HG03457 (cell line): ENCODE data around the gene SLC35G3.
"Not testable (repeated sequence)": the region's sequence is repeated elsewhere in the genome, so short reads cannot be mapped to it uniquely, and the experiment has no call there.

Source experiments
- ATAC-seq: cut with Tn5 transposase; IDR thresholded peaks from one replicate; pipeline ENCODE4 v1.9.1; 2021; ENCODE audit warnings: moderate number of reproducible peaks; ENCODE audit not compliant: unreplicated experiment

Gene SLC35G3

DNA sequence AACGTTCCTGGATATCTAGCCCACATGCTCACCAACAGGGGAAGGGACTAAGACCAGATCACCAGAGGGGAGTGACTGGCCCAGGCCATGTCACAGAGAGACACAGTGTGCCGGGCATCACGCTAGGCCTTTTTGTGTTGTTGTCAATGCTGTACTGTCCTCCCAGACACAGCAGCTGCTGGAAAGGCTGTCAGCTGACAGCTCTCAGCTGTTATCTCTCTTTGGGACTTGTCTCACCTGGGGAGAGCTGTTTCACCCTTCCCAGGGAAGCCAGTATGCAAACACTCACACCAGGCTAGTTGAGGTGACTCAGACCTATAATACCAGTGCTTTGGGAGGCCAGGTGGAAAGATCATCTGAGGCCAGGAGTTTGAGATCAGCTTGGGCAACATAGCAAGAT, 27.1 kb downstream of the SLC35G3 start:
- ATAC-seq = no peak

DNA sequence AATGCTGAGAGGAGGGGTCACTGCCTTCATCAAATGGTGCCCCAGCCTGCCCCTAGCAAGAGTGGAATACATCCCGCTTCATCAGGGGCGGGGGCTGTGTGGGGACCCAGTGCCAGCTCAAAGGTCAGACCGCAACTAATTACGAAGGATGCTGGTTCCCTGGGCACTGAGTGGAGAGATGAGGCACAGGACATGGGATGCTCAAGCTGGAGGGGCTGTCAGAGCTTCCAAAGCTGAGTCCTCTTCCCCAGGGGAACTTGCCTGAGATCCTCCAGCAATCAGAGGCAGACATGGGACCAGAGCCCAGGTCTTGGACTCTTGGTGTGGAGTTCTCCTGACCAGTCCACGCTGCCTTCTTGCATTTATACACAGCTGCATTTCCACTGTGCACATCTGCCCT, 27.7 kb downstream of the SLC35G3 start:
- no peak for ATAC-seq

DNA sequence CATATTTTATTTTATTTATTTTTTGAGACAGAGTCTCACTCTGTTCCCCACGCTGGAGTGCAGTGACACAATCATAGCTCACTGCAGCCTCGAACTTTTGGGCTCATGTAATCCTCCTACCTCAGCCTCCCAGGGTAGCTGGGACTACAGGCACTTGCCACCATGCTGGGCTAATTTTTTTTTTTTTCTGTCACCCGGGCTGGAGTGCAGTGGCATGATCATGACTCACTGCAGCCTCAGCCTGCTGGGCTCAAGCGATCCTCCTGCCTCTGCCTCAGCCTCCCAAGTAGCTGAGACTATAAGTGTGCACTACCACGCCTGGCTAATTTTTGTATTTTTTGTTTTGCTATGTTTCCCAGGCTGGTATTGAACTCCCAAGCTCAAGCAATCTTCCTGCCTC, 29.5 kb downstream of the SLC35G3 start:
- ATAC-seq = no peak

DNA sequence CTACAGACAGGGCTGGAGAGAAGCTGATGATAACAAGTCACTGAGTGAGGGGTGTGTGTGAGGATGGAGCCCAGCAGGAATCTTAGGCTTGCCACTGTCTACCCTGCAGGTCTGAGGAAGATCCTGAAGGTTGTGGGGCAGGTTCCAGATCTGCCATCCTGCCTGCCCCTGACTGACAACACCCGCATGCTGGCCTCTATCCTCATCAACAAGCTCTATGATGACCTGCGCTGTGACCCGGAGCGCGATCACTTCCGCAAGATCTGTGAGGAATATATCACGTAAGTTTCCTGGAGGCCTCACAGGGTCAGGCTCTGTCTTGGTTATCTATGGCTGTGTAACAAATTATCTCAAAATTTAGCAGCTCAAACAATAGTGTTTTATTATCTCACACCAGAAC, 30.3 kb downstream of the SLC35G3 start:
- no peak for ATAC-seq

DNA sequence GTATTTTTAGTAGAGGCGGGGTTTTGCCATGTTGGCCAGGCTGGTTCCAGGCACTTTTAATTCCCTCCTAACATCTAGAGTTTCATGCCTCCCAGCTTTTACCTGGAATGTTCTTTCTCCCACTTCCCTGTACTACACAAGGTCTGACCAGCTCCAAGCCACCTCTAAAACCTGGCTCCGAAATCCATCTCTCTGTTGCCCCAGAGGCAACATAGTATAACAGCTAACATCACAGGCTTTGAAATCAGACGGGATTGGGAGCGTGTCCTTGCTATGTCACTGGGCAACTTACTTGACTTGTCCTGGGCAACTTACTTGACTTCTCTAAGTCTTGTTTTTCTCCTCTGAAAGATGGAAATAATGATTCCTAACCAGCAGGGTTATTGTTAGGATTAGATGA, 31.4 kb downstream of the SLC35G3 start:
- no peak for ATAC-seq

DNA sequence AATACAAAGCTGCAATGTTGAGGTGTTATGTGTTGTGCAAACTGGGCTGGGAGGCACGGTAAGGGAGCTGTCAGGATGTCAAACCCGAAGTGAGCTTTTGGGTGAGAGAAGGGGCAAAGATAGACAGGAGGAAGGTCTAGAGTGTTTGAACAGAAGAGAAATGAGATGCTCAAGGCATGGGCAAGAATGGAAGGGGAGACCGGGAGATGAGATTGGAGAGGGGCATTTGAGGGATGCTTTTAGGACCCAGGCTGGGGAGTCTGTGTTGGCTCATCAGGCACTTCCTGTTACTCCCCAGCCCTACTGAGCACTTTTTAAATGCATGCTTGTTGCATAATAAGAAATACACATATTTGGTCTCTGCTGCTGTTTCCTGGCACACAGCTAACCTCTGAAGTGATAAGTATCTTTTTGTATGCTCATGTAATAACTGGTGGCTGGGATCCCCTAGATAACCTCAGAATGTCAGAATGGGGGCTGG, 32.9 kb downstream of the SLC35G3 start:
- ATAC-seq = no peak

DNA sequence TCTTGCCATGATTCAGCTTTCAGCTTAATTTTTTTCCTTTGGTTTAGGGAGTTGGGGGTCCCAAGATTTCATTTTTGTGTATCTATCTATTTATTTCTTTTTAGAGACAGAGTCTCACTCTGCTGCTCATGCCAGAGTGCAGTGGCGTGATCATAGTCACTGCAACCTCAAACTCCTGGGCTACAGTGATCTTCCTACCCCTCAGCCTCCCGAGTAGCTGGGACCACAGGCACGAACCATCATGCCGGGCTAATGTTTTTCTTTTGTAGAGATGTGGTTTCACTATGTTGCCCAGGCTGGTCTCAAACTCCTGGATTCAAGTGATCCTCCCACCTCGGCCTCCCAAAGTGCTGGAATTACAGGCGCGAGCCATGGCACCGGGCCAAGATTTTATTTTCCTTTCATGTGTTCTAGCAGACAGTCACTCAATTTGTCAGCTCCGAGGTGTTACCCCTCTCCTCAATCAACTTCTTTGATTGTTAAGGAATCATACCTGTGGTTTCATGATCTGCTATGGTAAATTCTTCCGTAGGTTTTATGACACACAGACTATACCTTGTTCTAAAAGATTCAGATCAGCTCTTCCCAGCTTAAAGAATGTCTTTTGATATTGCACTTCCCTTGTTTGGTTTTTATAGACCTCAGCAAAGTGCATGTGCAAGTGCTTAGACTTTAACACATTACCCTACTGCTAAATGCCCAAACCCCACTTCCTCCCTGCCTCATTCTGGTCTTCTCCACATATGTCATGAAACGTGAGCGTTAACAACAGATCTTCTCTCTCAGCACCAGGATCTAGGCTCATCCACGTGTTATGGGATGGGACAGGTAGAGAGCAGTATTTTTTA, 33.6 kb downstream of the SLC35G3 start:
- ATAC-seq = no peak

DNA sequence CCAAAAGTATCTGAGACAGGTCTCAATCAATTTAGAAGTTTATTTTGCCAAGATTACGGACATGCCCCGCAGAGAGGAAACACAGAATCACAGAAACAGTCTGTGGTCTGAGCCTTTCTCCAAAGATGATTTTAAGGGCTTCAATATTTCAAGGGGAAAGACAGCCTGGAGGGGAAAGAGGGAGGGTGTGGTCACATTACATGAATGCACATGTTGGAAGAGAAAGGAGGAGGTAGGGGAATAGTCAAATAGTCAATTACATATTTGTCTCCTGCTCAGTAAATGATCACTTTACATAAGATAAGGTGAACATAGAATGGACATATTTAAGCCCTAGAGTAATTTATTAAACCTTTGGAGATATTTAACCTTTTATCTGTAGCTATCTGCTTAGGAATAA, 34.3 kb downstream of the SLC35G3 start:
- ATAC-seq = no peak

DNA sequence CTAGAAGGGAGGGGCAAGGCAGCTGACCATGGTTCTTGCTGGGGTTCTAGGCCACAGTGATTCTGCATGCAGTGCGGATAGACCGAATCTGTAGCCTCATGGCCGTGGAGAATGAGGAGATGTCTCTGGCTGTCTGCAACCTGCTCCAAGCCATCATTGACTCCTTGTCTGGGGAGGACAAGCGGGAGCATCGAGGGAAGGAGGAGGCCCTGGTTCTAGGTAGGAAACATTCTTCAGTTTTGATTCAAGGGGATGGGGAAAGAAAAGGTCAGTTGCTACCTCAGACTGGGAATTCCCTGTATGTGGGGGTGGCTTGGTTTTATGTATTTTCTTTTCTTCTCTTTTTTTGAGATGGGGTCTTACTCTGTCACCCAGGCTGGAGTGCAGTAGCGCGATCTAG, 38.9 kb downstream of the SLC35G3 start:
- no peak for ATAC-seq

DNA sequence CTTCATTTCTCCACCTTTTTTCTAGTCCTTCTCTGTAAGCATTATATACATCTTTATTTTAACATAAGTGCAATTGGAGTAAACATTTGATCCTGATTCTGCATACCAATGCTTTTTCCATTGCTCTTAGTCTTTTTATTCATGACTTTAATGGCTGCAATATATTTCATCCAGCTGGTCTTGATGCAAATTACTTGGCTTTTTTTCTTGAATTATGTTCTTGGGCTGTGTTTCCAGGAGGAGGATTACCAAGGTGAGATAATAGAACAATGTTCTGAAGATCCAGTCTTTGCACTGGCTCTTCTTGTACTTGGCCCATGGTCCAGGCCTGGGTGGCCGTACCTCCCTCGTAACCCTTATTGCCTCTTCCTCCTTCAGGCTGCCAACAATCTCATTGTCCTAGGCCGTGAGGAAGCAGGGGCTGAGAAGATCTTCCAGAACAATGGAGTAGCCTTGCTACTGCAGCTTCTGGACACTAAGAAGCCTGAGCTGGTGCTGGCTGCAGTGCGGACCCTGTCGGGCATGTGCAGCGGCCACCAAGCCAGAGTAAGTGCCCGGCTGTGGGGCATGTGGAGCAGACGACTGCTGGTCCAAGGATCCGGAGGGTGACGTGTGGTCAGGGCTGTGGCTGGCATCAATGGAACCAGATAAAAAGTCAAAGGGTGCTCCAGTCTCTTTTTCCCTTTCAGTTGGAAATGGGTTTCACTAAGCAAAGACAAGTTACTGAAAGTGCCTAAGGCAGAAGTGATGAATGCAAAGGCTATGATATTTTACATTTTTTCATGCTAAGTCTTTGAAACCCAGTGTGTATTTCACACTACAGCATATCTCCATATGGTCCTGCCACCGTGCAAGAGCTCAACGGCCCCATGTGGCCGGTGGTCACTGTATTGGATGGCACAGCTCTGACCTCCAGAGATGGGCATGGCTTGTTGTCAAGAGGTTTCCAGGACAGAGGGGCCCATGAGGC, 39.7 kb downstream of the SLC35G3 start:
- no peak for ATAC-seq

DNA sequence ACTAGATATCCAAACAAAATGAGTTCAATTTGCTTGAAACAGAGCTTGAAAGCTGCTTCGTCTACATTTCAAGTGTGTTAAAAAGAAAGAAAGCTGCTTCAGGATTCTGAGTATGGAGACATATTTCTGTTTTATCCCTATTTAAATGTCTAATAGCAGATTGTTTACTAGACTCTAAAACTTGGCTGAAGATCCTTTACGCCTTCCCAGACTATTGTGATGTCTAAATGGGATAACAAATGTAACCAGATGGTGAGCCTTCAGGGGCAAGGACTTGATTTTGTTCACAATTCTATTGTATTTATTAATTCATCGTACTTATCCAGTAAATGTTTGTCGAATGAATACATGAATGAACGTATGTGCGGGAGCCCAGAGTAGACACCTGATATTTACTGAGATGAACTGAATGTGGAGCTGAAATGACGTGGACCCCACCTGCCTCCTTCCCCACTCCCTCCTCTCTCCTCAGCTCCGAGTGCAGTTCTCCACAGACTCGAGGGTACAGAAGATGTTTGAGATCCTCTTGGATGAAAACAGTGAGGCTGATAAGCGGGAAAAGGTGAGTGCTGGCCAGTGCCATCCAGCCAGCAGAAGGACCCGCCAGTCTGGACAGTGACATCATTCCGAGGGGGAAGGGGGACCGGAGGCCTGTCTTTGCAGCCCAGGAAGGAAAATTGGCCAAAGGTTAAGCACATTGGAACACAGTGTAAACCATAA, 41.6 kb downstream of the SLC35G3 start:
- no peak for ATAC-seq

DNA sequence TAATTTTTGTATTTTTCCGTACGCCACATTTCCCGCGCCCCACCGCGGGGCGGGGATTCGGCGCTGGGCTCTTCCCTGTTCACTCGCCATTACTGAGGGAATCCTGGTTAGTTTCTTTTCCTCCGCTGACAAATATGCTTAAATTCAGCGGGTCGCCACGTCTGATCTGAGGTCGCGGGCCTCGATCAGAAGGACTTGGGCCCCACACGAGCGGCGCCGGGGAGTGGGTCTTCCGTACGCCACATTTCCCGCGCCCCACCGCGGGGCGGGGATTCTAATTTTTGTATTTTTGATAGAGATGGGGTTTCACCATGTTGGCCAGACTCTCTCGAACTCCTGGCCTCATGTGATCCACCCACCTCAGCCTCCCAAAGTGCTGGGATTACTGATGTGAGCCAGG, 43.1 kb downstream of the SLC35G3 start:
- ATAC-seq = not testable (repeated sequence)

DNA sequence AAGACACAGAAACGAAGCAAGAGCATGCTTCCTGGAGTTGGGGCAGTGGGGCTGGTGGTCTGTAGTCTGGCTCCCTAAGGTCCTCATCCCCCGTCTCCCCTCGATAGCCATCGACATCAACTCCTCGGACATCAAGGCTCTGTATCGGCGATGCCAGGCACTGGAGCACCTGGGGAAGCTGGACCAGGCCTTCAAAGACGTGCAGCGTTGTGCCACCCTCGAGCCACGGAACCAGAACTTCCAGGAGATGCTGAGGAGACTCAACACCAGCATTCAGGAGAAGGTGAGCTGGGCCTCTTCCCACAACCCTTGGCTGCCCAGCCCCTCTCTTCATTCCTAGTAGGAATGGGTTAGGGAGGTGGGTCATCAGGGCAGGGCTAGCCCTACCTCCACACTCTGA, 44.3 kb downstream of the SLC35G3 start:
- no peak for ATAC-seq

DNA sequence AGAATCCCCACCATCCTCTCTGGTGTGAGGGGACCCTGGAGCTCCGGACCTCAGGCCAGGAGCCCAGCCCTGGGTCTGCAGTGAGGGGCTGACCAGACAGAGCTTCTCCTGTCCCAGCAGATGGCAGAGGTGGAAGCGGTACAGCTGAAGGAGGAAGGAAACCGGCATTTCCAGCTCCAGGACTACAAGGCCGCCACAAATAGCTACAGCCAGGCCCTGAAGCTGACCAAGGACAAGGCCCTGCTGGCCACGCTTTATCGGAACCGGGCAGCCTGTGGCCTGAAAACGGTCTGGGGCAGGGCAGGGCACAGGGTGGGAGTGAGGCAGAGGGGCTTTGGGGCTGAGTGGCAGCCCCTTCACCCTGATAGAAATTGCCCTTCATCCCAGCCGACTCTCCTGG, 46.0 kb downstream of the SLC35G3 start:
- no peak for ATAC-seq

DNA sequence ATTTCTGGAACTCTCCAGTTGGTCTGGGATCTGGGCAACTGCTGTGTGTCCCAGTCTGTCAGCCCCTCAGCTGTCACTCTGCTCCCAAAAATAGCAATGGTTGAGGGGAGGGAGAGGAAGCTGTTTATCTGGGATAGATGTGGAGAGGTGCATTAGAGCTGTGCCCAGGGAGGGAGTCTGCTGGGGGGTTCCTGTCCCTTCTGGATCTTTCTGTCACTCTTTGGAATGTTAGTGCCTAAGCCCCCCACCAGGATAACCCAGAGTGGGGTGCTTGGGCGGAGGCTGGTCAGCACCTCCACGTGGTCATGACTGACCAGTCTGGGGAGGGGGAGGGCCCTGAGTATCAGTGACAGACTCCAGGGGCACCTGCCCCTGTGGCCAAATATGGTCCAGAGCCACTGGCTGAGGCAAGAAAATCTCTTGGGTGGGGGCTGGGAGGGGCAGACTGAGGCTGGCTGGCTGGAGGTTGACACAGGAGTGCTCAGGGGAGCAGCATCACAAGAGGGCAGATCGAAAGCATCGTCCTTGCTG, 46.8 kb downstream of the SLC35G3 start, which contains the start of gene UNC45B:
TSS of gene UNC45B (plus strand) at position 443 of the 531 bp plus-strand sequence. CDS start 447 bp downstream, outside the sequence.
- ATAC-seq = no peak

DNA sequence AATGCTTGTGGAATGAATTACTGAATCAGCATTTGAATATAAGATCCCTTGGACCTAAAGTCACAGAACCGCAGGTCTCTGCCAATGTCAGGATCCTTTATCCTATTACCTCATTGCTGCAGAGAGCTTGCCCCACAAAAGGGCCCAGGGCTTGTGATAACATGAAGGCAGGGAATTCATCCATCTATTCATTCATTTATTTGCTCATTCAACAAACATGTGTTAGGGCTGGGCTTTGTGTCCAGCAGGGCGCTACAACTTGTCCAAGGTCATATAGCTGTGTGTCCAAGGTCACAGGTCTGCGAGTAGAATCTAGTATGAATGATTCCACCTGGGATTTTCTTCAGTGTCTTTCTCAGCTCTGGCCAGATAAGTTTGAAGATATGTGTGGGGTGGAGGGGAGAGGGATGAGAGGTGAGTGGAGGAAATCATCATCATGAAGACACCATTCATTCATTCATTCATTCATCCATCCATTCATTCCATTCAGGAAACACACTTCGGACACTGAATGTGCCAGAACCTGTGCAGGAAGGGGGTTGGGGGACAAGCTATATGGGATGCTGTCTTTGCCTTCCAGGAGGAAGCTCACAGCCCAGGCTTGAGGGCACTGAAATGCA, 47.9 kb downstream of the SLC35G3 start:
- ATAC-seq = no peak

DNA sequence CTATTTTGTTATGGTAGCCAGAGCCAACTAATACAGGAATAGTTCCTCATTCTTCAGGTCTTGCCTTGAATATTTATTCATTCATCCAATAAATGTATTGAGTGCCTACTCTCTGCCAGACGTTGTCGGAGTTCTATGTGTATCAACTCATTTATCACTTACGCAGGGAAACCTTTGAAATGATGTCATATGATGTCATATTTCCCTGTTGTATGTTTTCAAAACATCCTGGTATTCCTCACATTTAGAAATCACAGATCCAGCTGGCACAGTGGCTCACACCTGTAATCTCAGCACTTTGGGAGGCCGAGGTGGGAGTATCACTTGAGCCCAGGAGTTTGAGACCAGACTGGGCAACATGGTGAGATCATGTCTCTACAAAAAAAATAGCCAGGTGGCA, 49.4 kb downstream of the SLC35G3 start:
- no peak for ATAC-seq
